SK-N-SH treated with all-trans-retinoic acid at 6 μM for 48 hours (cell line): Measurements from ENCODE around the gene LRRC23.
A peak's percentile ranks its signal among the peaks of the same experiment; 100 is the strongest.

Experiments
- ATAC-seq: fragments of 200-7000 bp; cut with Tn5 transposase; 3 replicates; pipeline ENCODE4 v1.9.1; 2020; ENCODE audit warnings: mild to moderate bottlenecking, moderate library complexity
- ARNTL ChIP-seq: fragments of 450-650 bp; formaldehyde crosslinking; IDR thresholded peaks from 2 replicates; pipeline ENCODE4 v1.5.0; 2020; ENCODE audit warnings: low read depth, mild to moderate bottlenecking, moderate library complexity, borderline replicate concordance
- BACH2 ChIP-seq: fragments of 250-450 bp; sonication (Bioruptor Pico); IDR thresholded peaks from 2 replicates; pipeline ENCODE4 v1.9.0; 2021; ENCODE audit warnings: mild to moderate bottlenecking, borderline replicate concordance
- CREB5 ChIP-seq: fragments of 250-450 bp; sonication (Bioruptor Pico); IDR thresholded peaks from 2 replicates; pipeline ENCODE4 v1.5.1; 2020; ENCODE audit warnings: low read depth, mild to moderate bottlenecking, moderate library complexity
- CSDC2 ChIP-seq: fragments of 250-450 bp; sonication (Bioruptor Pico); IDR thresholded peaks from 2 replicates; pipeline ENCODE4 v1.5.0; 2020; ENCODE audit warnings: mild to moderate bottlenecking, moderate library complexity
- CSRNP3 ChIP-seq: fragments of 250-450 bp; sonication (Bioruptor Pico); IDR thresholded peaks from 2 replicates; pipeline ENCODE4 v1.5.1; 2021; ENCODE audit warnings: mild to moderate bottlenecking, moderate library complexity
- ESRRG ChIP-seq: fragments of 250-450 bp; sonication (Bioruptor Pico); IDR thresholded peaks from 2 replicates; pipeline ENCODE4 v1.6.1; 2021; ENCODE audit warnings: mild to moderate bottlenecking
- GLIS3 ChIP-seq: fragments of 250-450 bp; sonication (Bioruptor Pico); IDR thresholded peaks from 2 replicates; pipeline ENCODE4 v1.5.0; 2020; ENCODE audit warnings: mild to moderate bottlenecking, moderate library complexity
- ISL1 ChIP-seq: fragments of 250-450 bp; sonication (Bioruptor Pico); IDR thresholded peaks from 2 replicates; pipeline ENCODE4 v2.1.2; 2022; ENCODE audit warnings: mild to moderate bottlenecking, moderate library complexity
- OSR1 ChIP-seq: fragments of 250-450 bp; sonication (Bioruptor Pico); IDR thresholded peaks from 2 replicates; pipeline ENCODE4 v1.8.0; 2022; ENCODE audit warnings: moderate library complexity, mild to moderate bottlenecking, inconsistent platforms
- PATZ1 ChIP-seq: fragments of 250-450 bp; sonication (Bioruptor Pico); IDR thresholded peaks from 2 replicates; pipeline ENCODE4 v1.8.0; 2020; ENCODE audit warnings: mild to moderate bottlenecking, moderate library complexity, borderline replicate concordance
- POU6F1 ChIP-seq: fragments of 250-450 bp; sonication (Bioruptor Pico); IDR thresholded peaks from 2 replicates; pipeline ENCODE4 v1.8.0; 2021; ENCODE audit warnings: low read depth, mild to moderate bottlenecking, moderate library complexity, borderline replicate concordance
- PPARA ChIP-seq: fragments of 250-450 bp; sonication (Bioruptor Pico); IDR thresholded peaks from 2 replicates; pipeline ENCODE4 v1.5.0; 2020; ENCODE audit warnings: mild to moderate bottlenecking, borderline replicate concordance
- RARB ChIP-seq: fragments of 250-450 bp; sonication (Bioruptor Pico); IDR thresholded peaks from 2 replicates; pipeline ENCODE4 v1.8.0; 2021; ENCODE audit warnings: mild to moderate bottlenecking, moderate library complexity
- SNAI2 ChIP-seq: fragments of 250-450 bp; sonication (Bioruptor Pico); IDR thresholded peaks from 2 replicates; pipeline ENCODE4 v1.5.0; 2020; ENCODE audit warnings: mild to moderate bottlenecking, moderate library complexity
- TCF4 ChIP-seq: fragments of 250-450 bp; sonication (Bioruptor Pico); IDR thresholded peaks from 2 replicates; pipeline ENCODE4 v1.8.0; 2021; ENCODE audit warnings: mild to moderate bottlenecking, moderate library complexity, borderline replicate concordance
- TOX ChIP-seq: fragments of 250-450 bp; sonication (Bioruptor Pico); IDR thresholded peaks from 2 replicates; pipeline ENCODE4 v1.8.0; 2021; ENCODE audit warnings: mild to moderate bottlenecking, moderate library complexity, borderline replicate concordance
- ZC3H10 ChIP-seq: fragments of 250-450 bp; sonication (Bioruptor Pico); IDR thresholded peaks from 2 replicates; pipeline ENCODE4 v1.5.1; 2021; ENCODE audit warnings: mild to moderate bottlenecking, moderate library complexity
- ZFP30 ChIP-seq: fragments of 450-650 bp; formaldehyde crosslinking; IDR thresholded peaks from 2 replicates; pipeline ENCODE4 v1.5.0; 2022; ENCODE audit warnings: mild to moderate bottlenecking, moderate library complexity
- ZNF565 ChIP-seq: fragments of 450-650 bp; formaldehyde crosslinking; conservative IDR thresholded peaks from 2 replicates; pipeline ENCODE4 v1.5.0; 2020; ENCODE audit warnings: low read depth, mild to moderate bottlenecking, moderate library complexity
- ZNF70 ChIP-seq: fragments of 450-650 bp; formaldehyde crosslinking; IDR thresholded peaks from 2 replicates; pipeline ENCODE4 v1.5.0; 2020; ENCODE audit warnings: mild to moderate bottlenecking, moderate library complexity
- ZNF8 ChIP-seq: fragments of 450-650 bp; formaldehyde crosslinking; IDR thresholded peaks from 2 replicates; pipeline ENCODE4 v1.5.0; 2020; ENCODE audit warnings: mild to moderate bottlenecking, moderate library complexity

LRRC23 gene

GRCh38 chr12:6941267-6941666, 36.6 kb downstream of the LRRC23 start:
- no peak for TF ChIP-seq ZNF70
- TF ChIP-seq ISL1: no peak
- TF ChIP-seq CSDC2 (CRISPR knock-in tag): no peak
- TF ChIP-seq ZNF8 (CRISPR knock-in tag): no peak
- no peak for TF ChIP-seq RARB (CRISPR knock-in tag)
- no peak for TF ChIP-seq ZFP30
- no peak for TF ChIP-seq BACH2 (CRISPR knock-in tag)
- no peak for TF ChIP-seq CSRNP3 (CRISPR knock-in tag)
- TF ChIP-seq ARNTL: no peak
- no peak for TF ChIP-seq ZC3H10 (CRISPR knock-in tag)
- no peak for TF ChIP-seq ZNF565 (CRISPR knock-in tag)
- no peak for TF ChIP-seq CREB5
- TF ChIP-seq GLIS3: no peak
- no peak for ATAC-seq

GRCh38 chr12:6941782-6942181, 37.2 kb downstream of the LRRC23 start:
- ATAC-seq: no peak
- no peak for TF ChIP-seq ESRRG (CRISPR knock-in tag)
- no peak for TF ChIP-seq TOX (CRISPR knock-in tag)
- TF ChIP-seq ZNF70: no peak
- TF ChIP-seq GLIS3: no peak
- no peak for TF ChIP-seq TCF4 (CRISPR knock-in tag)
- no peak for TF ChIP-seq ARNTL
- no peak for TF ChIP-seq POU6F1 (CRISPR knock-in tag)

GRCh38 chr12:6942331-6942665, 37.7 kb downstream of the LRRC23 start:
- ATAC-seq: no peak
- TF ChIP-seq ZNF70 (no peak), PPARA (CRISPR knock-in tag) (no peak)

GRCh38 chr12:6943389-6943721, 38.7 kb downstream of the LRRC23 start:
- peak; percentile 69 for ATAC-seq
- TF ChIP-seq CREB5: no peak; the same call in 1 of the 2 replicates
- TF ChIP-seq ZC3H10 (CRISPR knock-in tag): 0 out of 2 replicates have a peak, but pooled peaks have one; percentile 1
- TF ChIP-seq CSRNP3 (CRISPR knock-in tag): no peak
- no peak for TF ChIP-seq ZNF565 (CRISPR knock-in tag)

GRCh38 chr12:6943722-6944380, 39.2 kb downstream of the LRRC23 start, which contains the start of the genes C12orf57 and RNU7-1:
C12orf57 (plus strand) TSS chr12:6944022; CDS start chr12:6944122, 100 bp downstream.
RNU7-1 (plus strand) TSS chr12:6943816.
- ATAC-seq: peak; percentile 70
- TF ChIP-seq PATZ1 (CRISPR knock-in tag) (peak; percentile 99), RARB (CRISPR knock-in tag) (peak; percentile 99), PPARA (CRISPR knock-in tag) (peak; percentile 97), ARNTL (peak; percentile 92), ZNF70 (peak; percentile 77), ZC3H10 (CRISPR knock-in tag) (peak; percentile 98), GLIS3 (peak; percentile 100), CREB5 (peak; percentile 100), ZFP30 (peak; percentile 83), SNAI2 (peak; percentile 94), OSR1 (CRISPR knock-in tag) (no peak)
